HG03439 (cell line): ENCODE data around the gene MYADML2.

Experiments
- ATAC-seq: cut with Tn5 transposase; IDR thresholded peaks from one replicate; pipeline ENCODE4 v1.9.1; 2021; ENCODE audit warnings: mild to moderate bottlenecking, moderate library complexity; ENCODE audit not compliant: unreplicated experiment

The MYADML2 gene

GRCh38 chr17:81940538-81941483, 6.2 kb downstream of the MYADML2 start:
- no peak for ATAC-seq

GRCh38 chr17:81939881-81940385, 7.1 kb downstream of the MYADML2 start:
- ATAC-seq, result no peak

GRCh38 chr17:81939218-81939617, 7.8 kb downstream of the MYADML2 start:
- ATAC-seq, result no peak

- no peak for ATAC-seq
Observed at GRCh38 chr17:81935709-81936084, 11.3 kb downstream of the MYADML2 start.

- no peak for ATAC-seq
Observed at GRCh38 chr17:81934850-81935708, 12.0 kb downstream of the MYADML2 start.

GRCh38 chr17:81934098-81934757, 12.8 kb downstream of the MYADML2 start:
- no peak for ATAC-seq

GRCh38 chr17:81933178-81933699, 13.8 kb downstream of the MYADML2 start:
- ATAC-seq, result no peak

GRCh38 chr17:81932333-81932983, 14.6 kb downstream of the MYADML2 start:
- ATAC-seq, result no peak

GRCh38 chr17:81931557-81932332, 15.3 kb downstream of the MYADML2 start:
- ATAC-seq, result no peak

GRCh38 chr17:81931189-81931556, 15.9 kb downstream of the MYADML2 start:
- no peak for ATAC-seq

- ATAC-seq, result no peak
Observed at GRCh38 chr17:81930142-81931125, 16.6 kb downstream of the MYADML2 start.

GRCh38 chr17:81929253-81930141, 17.5 kb downstream of the MYADML2 start:
- ATAC-seq, result no peak

GRCh38 chr17:81928544-81929252, 18.3 kb downstream of the MYADML2 start:
- no peak for ATAC-seq

GRCh38 chr17:81927653-81928543, 19.1 kb downstream of the MYADML2 start, which contains the start of gene MAFG:
TSS of gene MAFG (minus strand) at chr17:81927735. CDS start at chr17:81923185, 4,550 bp downstream.
- peak; percentile 54 for ATAC-seq

GRCh38 chr17:81927152-81927652, 19.8 kb downstream of the MYADML2 start:
- ATAC-seq, result peak; percentile 16
